Mesothelial cell of epicardium (in vitro differentiated cells): ENCODE results near the gene NFASC. TPM values are rescaled to one million over a fixed set of nuclear protein-coding genes. Genes with fewer than 3 reads are reported as not detected.

Experiments used
- DNase-seq, 2 experiments: peaks; one replicate each; pipeline ENCODE4 v3.0.0; 2021; ENCODE audit warnings: low spot score in 2 of 2; ENCODE audit not compliant: unreplicated experiment in 2 of 2
- H3K27ac Mint-ChIP-seq: 2 replicates; pipeline ENCODE4 v1.8.0; 2021; ENCODE audit warnings: mixed read lengths
- H3K27me3 Mint-ChIP-seq: 2 replicates; pipeline ENCODE4 v1.8.0; 2021; ENCODE audit warnings: low read depth, mixed read lengths
- H3K36me3 Mint-ChIP-seq: 2 replicates; pipeline ENCODE4 v1.8.0; 2021; ENCODE audit warnings: mixed read lengths
- H3K4me1 Mint-ChIP-seq: 2 replicates; pipeline ENCODE4 v1.8.0; 2021; ENCODE audit warnings: mixed read lengths
- H3K4me3 Mint-ChIP-seq: 2 replicates; pipeline ENCODE4 v1.8.0; 2021; ENCODE audit warnings: mild to moderate bottlenecking, moderate library complexity, mixed read lengths
- H3K9me3 Mint-ChIP-seq: 2 replicates; pipeline ENCODE4 v1.8.0; 2021; ENCODE audit warnings: mixed read lengths
- CTCF ChIP-seq: fragments of 200-600 bp; sonication (generic); IDR thresholded peaks from one replicate; pipeline ENCODE4 v1.5.0; 2021; ENCODE audit warnings: antibody characterized with exemption; ENCODE audit not compliant: unreplicated experiment
- total RNA-seq: library from RNA; stranded (reverse); gene quantifications from 3 replicates; pipeline ENCODE4 v1.2.1, GENCODE V29; 2021

Gene NFASC
- total RNA-seq, 1 donor from 2014 or later: 0.72 TPM

DNA sequence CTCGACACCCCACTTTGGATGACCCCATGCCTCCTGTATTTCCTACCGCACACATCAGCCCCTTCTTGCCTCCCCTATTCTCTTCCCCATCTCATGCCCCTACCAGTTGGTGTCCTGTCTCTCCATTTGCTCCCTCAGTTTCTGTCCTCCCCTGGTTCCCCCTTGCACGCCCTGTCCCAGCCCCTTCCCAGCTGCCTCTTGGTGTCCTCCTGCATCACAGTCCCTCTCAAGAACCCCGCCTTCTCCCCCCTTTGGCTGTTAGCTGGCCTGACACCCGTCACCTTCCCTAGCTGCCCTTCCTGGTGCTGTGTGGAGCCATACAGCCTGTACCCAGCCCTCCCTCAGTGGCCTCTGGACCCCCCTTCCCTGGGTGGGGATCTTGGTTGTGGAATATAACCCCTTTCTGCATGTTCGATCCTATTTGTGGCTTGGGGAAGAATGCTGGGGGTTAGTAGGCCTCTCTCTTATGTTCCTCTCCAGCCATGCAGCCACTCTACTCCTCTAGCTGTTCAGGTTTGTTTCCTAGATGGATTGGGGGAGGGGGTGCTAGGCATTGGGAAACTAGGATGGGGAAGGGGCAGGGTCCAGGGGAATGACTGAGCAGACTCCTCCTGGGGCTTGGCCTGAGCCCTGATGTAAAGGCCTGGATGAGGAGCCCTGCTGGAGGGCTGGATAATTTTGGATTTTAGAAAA lies 41.4 kb upstream of the NFASC start:
- Mint-ChIP-seq H3K4me1 (no peaks in the 10 kb centered on the region), H3K36me3 (no peaks in the 10 kb centered on the region), H3K27me3 (peaks cover 93% of the 10 kb centered on the region), H3K9me3 (no peaks in the 10 kb centered on the region), H3K4me3 (peak overlapping the region; percentile 26), H3K27ac (no peak overlapping the region)
- no peak for DNase-seq
- no peak for TF ChIP-seq CTCF

GRCh38 chr1:204830747-204831146 lies 39.9 kb upstream of the NFASC start:
- H3K27me3 Mint-ChIP-seq: peaks cover 90% of the 10 kb centered on the region
- DNase-seq: no peak
- H3K4me3 Mint-ChIP-seq: no peak overlapping the region
- H3K27ac Mint-ChIP-seq: no peak overlapping the region
- H3K9me3 Mint-ChIP-seq: no peaks in the 10 kb centered on the region
- no peaks in the 10 kb centered on the region for H3K4me1 Mint-ChIP-seq
- TF ChIP-seq CTCF: no peak
- no peaks in the 10 kb centered on the region for H3K36me3 Mint-ChIP-seq

GRCh38 chr1:204831186-204831585 lies 39.5 kb upstream of the NFASC start:
- Mint-ChIP-seq H3K9me3 (no peaks in the 10 kb centered on the region), H3K27ac (no peak overlapping the region), H3K4me3 (no peak overlapping the region), H3K4me1 (no peaks in the 10 kb centered on the region), H3K36me3 (no peaks in the 10 kb centered on the region), H3K27me3 (peaks cover 86% of the 10 kb centered on the region)
- no peak for DNase-seq
- TF ChIP-seq CTCF: no peak

DNA sequence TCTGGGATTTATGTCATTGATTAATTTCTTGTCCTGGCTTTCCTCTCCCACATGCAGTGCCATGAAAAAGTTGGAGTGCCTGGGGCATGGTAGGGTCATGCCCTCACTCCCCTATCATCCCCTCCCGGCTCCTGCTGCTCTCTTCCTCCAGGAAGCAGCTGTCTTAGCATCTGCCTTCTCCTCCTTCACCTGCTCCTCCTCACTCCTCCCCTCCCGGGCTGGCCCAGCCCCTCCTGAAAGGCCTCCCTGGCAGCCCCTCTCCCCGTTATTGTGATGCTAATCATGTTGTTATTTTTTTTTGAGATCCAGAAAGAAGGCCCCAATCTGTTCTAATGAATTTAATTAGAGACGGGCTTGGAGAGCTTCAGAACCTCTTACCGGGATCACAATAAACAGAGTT lies 36.3 kb upstream of the NFASC start:
- no peak for TF ChIP-seq CTCF
- H3K9me3 Mint-ChIP-seq: no peaks in the 10 kb centered on the region
- no peaks in the 10 kb centered on the region for H3K36me3 Mint-ChIP-seq
- no peaks in the 10 kb centered on the region for H3K4me1 Mint-ChIP-seq
- no peak overlapping the region for H3K27ac Mint-ChIP-seq
- DNase-seq: no peak
- H3K4me3 Mint-ChIP-seq: no peak overlapping the region
- peaks cover 61% of the 10 kb centered on the region for H3K27me3 Mint-ChIP-seq

DNA sequence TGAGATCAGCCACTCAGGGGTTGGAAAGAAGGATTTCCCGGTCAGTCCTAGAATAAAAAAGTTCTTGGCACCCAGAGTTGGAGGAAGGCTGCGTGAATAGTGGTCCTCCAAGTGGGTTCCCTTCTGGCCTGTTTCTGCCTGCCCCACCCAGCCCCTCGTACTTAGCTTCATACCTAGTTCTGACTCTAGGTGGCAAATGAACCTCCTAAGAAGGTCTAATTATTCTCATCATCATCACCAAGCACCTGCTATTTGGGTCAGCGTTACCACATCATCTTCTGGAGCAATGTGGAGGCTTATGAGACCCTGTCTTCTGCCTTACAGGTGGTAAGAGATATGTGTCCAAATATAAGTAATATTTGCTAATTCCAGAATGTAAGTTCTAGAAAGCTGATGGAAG lies 35.9 kb upstream of the NFASC start:
- no peak overlapping the region for H3K27ac Mint-ChIP-seq
- peaks cover 57% of the 10 kb centered on the region for H3K27me3 Mint-ChIP-seq
- H3K36me3 Mint-ChIP-seq: no peaks in the 10 kb centered on the region
- H3K4me3 Mint-ChIP-seq: no peak overlapping the region
- DNase-seq: no peak
- H3K9me3 Mint-ChIP-seq: no peaks in the 10 kb centered on the region
- TF ChIP-seq CTCF: no peak
- no peaks in the 10 kb centered on the region for H3K4me1 Mint-ChIP-seq

GRCh38 chr1:204835737-204836136 lies 34.9 kb upstream of the NFASC start:
- H3K36me3 Mint-ChIP-seq: no peaks in the 10 kb centered on the region
- H3K9me3 Mint-ChIP-seq: no peaks in the 10 kb centered on the region
- DNase-seq: no peak
- H3K4me1 Mint-ChIP-seq: no peaks in the 10 kb centered on the region
- H3K27me3 Mint-ChIP-seq: peaks cover 49% of the 10 kb centered on the region
- no peak overlapping the region for H3K4me3 Mint-ChIP-seq
- H3K27ac Mint-ChIP-seq: no peak overlapping the region
- TF ChIP-seq CTCF: no peak
